ENCODE results near the gene EIF4G3. TPM values are rescaled to one million over a fixed set of nuclear protein-coding genes. Genes with fewer than 3 reads are reported as not detected.
A peak's percentile ranks its signal among the peaks of the same experiment; 100 is the strongest.

Gene EIF4G3
- total RNA-seq, 1 experiment from 2014 or later, result 72.0 TPM

DNA sequence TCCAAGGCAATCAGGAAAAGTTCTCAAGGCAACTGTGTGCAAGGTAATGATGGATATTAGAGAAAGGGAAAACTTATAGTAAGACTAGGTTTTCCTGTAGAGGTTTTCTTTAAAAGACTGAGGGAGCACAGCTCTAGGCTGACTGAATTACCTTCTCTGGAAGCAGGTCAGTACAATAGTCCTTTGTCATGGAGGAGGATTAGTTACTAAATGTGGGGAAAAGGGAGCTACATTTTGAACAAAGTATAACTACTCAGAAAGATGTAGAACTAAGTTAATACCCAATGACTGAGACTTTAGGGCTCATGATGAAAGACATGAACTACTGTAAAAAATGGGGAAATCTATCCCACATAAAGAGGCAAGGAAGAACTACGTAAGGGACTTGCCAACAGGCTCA, 241.0 kb downstream of the EIF4G3 start:
- WGBS (ENCODE audit: extremely low coverage, insufficient read length, low lambda C conversion rate), result no CpG with 5 or more reads among the region's 1 CpG
- peak overlapping the region in 2 of 3 experiments; percentile 82 to 91; a peak in 2 of 7 replicates for H3K27ac Mint-ChIP-seq
- H3K9me3 Mint-ChIP-seq, result no peaks in the 10 kb centered on the region
- H3K14ac ChIP-seq (ENCODE audit: insufficient read depth, low read length), result no peak overlapping the region
- H4K8ac ChIP-seq (replicated peaks; ENCODE audit: insufficient read length, low read depth, low read length), result no peak overlapping the region
- H3K36me3 Mint-ChIP-seq (ENCODE audit: insufficient read depth in 1 of 3, low read depth in 3 of 3), result peaks cover 3 to 12% (median 12%) of the 10 kb centered on the region in 3 experiments; a peak in 6 of 7 replicates
- H3K9ac ChIP-seq (ENCODE audit: extremely low read depth, insufficient read length, low read length), result no peak overlapping the region
- no peak overlapping the region for H3K27ac ChIP-seq (ENCODE audit: insufficient read length, low read depth, low read length)
- no peak overlapping the region for H2BK20ac ChIP-seq (ENCODE audit: low read depth, low read length, poor library complexity, severe bottlenecking)
- no peak overlapping the region for H4K91ac ChIP-seq (ENCODE audit: insufficient read length, low read depth, low read length)
- no peaks in the 10 kb centered on the region for H3K27me3 ChIP-seq (ENCODE audit: insufficient read depth, low read length)
- DNase-seq, result no peak
- H3K4me2 ChIP-seq (ENCODE audit: insufficient read depth, insufficient read length, low read length), result no peak overlapping the region
- H3K4ac ChIP-seq (ENCODE audit: low read depth, low read length), result no peak overlapping the region
- no peak overlapping the region for H2AK5ac ChIP-seq (ENCODE audit: insufficient read length, low read length)
- H3K9me3 ChIP-seq (ENCODE audit: control insufficient read depth, low read depth, low read length), result no peaks in the 10 kb centered on the region
- no peak overlapping the region; a peak in 1 of 5 replicates for H3K4me3 Mint-ChIP-seq
- no peak overlapping the region for H3K23ac ChIP-seq (ENCODE audit: insufficient read length, low read depth, low read length)
- no peaks in the 10 kb centered on the region for H3K23me2 ChIP-seq (ENCODE audit: insufficient read length, low read depth, low read length, poor library complexity, severe bottlenecking)
- H3K27me3 Mint-ChIP-seq (ENCODE audit: low read depth), result no peaks in the 10 kb centered on the region
- no peak overlapping the region for H3T11ph ChIP-seq (ENCODE audit: low read length)
- no peak overlapping the region for H3K56ac ChIP-seq (ENCODE audit: insufficient read length, low read depth, low read length)
- no peaks in the 10 kb centered on the region for H3K79me2 ChIP-seq (ENCODE audit: insufficient read depth, low read length)
- H3K79me1 ChIP-seq (ENCODE audit: insufficient read depth, low read depth, low read length, poor library complexity, severe bottlenecking), result no peaks in the 10 kb centered on the region
- no peak overlapping the region for H2BK12ac ChIP-seq (ENCODE audit: insufficient read length, low read depth, low read length)
- H3K4me1 Mint-ChIP-seq, result peaks cover 13 to 17% of the 10 kb centered on the region in 2 experiments
- no peak overlapping the region for H2BK5ac ChIP-seq (ENCODE audit: insufficient read length, low read length)
- no peak overlapping the region for H2AFZ ChIP-seq (ENCODE audit: low read length)
- TF ChIP-seq CTCF (conservative IDR thresholded peaks at IDR 0.05), result no peak
- H2BK120ac ChIP-seq (ENCODE audit: low read depth, low read length, poor library complexity, severe bottlenecking), result no peak overlapping the region
- no peak overlapping the region for H3K18ac ChIP-seq (ENCODE audit: insufficient read length, low read depth, low read length)
- no peaks in the 10 kb centered on the region for H3K4me1 ChIP-seq (ENCODE audit: insufficient read depth, low read length)
- H4K20me1 ChIP-seq (ENCODE audit: control insufficient read depth, insufficient read depth, insufficient read length), result no peaks in the 10 kb centered on the region
- no peak overlapping the region for H2BK15ac ChIP-seq (ENCODE audit: low read depth, low read length)
- no peak overlapping the region for H4K5ac ChIP-seq (ENCODE audit: insufficient read length, low read depth, low read length)
